ELR (cell line): ENCODE results near the gene MAN2C1.
A peak's percentile ranks its signal among the peaks of the same experiment; 100 is the strongest.
"Not testable (repeated sequence)": the region's sequence is repeated elsewhere in the genome, so short reads cannot be mapped to it uniquely, and the experiment has no call there.

ENCODE experiments used
- DNase-seq: peaks from one replicate; pipeline ENCODE4 v3.0.0-alpha.2; 2015; ENCODE audit warnings: low read depth

The MAN2C1 gene

DNA sequence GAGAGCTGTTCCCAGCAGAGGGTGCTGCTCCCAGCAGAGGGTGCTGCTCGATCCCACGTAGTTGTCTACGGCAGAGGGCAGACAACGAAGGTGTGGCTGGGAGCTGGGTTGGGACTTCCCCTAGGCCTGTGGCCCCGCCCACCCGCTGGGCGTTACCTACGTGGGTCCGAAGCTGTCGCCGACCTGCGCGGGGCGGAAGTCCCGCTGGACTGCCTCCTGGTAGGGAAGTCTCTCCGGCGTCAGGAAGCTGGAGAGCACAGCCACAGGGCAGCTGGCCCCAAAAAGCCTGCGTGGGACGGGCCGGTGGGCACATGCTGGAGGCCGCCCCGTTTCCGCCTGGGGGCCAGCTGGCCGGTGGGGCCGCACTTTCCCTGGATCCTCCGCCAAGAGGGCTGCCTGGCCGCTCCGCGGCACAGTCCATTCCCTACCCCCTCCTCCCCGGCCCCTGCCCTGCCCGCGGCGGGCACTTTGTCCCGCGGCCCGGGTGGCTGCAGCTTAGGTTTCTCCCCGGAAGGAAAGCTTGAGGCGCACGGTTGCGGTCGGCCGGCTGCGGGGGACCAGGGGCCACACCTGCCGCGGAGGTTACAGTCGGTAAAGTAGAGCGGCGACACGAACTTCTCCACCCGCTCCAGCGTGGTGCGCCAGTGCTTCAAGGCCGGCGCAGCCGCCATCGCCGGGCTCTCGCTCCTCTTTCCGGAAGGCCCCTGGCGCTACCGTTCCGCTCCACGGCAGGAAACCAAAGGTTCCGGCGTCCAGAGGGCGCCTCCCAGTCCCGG lies at the start of gene MAN2C1:
MAN2C1 (minus strand) TSS at position 695 of the 776 bp plus-strand sequence; CDS start at position 671, 24 bp downstream.
- DNase-seq: peak; percentile 98

DNA sequence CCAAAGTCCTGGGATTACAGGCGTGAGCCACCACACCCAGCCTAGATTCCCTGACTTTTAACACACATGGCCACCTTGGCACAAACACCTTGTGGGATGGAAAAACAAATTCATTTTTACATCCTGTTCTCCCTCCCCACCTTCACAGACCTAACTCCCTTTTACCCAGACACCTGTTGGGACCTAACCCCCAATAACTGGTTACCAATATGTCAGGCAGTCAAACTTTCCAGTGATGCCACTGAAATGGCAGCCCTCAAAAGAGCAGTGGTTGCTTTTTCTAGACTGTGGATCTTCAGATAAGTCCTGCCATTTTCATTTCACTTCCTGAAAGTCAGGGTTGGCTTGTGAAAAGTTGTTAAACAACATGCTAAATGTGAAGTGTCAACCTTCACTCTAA lies 48.2 kb upstream of the MAN2C1 start:
- no peak for DNase-seq

GRCh38 chr15:75410196-75410595 lies 41.8 kb upstream of the MAN2C1 start:
- DNase-seq: no peak

GRCh38 chr15:75407083-75407482 lies 38.7 kb upstream of the MAN2C1 start:
- no peak for DNase-seq

- DNase-seq: no peak
Measured at GRCh38 chr15:75403892-75404291, 35.5 kb upstream of the MAN2C1 start.

GRCh38 chr15:75397494-75397893 lies 29.1 kb upstream of the MAN2C1 start:
- DNase-seq: peak; percentile 49

- no peak for DNase-seq
Measured at GRCh38 chr15:75389791-75390382, 21.5 kb upstream of the MAN2C1 start.

GRCh38 chr15:75383986-75384385 lies 15.6 kb upstream of the MAN2C1 start:
- not testable (repeated sequence) for DNase-seq

DNA sequence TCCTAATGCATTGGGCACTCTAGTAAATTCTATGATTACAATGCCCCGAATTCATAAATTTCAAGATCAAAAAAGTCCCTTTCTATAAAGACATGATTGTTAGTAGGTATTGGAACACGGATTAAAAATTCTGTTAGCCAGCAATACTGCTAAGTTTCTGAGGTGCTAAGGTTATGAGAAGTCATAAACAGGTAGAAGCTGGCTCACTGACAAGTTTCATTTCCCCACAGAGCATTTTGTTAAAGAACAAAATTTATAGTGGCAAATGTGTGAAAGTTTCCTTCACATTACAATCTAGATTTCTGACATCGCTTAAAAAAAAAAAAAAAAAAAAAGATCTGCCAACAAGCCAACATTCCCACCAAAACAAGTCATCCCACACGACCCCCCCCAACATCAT lies 12.4 kb upstream of the MAN2C1 start:
- DNase-seq: no peak

- DNase-seq: no peak
Measured at GRCh38 chr15:75371901-75372688, 3.7 kb upstream of the MAN2C1 start.

DNA sequence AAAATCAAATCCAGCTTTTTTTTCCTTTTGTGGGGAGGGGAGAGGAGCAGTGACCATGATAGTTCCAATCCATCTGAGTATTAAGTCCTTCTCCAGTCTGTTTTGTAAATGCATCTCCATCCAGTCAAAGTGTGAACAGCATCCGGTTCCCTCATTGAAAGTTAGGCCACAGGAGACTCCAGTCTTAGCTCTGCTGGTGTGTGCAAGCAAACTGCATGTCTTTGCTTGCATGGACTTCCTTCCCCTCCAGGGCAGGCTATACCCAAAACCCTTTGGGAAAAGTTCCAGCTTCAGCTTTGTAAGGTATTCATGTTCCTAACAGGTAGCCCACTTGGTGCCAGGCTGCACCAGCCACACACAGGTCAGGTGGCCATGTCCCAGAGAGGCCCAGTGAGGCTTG lies 3.1 kb upstream of the MAN2C1 start:
- DNase-seq: no peak

DNA sequence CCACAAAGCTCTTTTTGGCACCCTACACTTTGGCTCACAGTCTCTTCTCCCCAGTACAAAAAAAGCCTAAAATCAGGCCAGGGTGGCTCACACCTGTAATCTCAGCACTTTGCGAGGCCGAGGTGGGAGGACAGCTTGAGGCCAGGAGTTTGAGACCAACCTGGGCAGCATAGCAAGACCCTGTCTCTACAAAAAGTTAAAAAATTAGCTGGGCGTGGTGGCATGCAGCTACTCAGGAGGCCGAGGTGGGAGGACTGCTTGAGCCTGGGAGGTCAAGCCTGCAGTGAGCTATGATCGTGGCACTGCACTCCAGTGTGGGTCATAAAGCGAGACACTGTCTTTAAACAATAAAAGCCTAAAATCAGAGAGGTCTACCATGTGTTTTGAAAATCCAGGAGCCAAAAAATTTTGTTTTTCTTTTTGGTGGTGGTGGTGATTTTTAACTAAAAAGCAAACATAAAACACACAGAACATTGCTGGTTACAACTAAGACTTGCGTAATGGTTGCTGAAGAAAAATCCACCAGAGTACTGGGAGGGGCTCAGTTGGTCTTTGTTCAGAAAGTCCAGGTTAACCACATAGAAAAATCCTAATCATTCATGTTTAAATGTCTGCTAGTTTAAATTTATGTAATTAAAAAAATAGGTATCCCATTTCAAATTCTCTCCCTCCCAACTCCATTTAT lies 1.6 kb upstream of the MAN2C1 start:
- DNase-seq: no peak

GRCh38 chr15:75368689-75369239 lies 357 bp upstream of the MAN2C1 start:
- peak; percentile 34 for DNase-seq

- no peak for DNase-seq
Measured at GRCh38 chr15:75367406-75367912, 948 bp downstream of the MAN2C1 start.

DNA sequence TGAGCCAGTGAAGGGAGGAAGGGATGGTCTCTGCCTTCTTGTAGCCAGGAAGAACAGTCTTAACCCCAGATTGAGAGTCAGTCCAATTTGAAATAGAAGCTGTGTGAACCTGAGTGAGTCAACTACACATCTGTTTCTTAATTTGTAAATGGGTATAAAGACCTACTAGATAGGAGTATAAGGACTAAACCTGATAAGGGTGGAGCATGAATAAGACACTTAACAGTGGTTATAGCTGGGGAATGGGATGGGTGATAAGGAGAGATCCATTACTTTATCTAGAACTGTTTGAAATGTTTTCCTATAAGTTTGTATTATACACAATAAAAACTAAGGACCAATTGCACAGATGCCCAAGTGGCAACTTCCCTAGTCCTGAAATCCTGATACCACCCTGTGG lies 1.4 kb downstream of the MAN2C1 start:
- no peak for DNase-seq

- DNase-seq: no peak
Measured at GRCh38 chr15:75366163-75366562, 2.2 kb downstream of the MAN2C1 start.

- DNase-seq: no peak
Measured at GRCh38 chr15:75364881-75365280, 3.5 kb downstream of the MAN2C1 start.

DNA sequence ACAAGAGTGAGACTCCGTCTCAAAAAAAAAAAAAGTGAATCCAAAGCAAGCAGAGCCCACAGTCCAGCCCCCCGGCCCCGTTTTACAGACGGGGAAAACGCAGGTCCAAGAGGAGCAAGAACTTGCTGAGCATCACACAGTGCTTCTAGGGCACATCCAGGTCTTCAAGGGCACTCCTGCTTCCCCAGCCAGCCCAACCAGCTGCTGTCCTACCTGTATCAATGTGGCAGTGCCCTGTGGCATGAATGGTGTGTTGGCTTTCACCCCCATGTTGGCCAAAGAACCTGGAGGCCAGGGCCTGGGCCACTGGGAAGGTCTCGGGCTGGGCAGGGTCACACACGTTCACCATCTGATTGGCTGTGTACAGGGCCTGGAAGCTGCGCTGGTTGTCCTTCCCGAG lies 4.6 kb downstream of the MAN2C1 start:
- no peak for DNase-seq

GRCh38 chr15:75362642-75363249 lies 5.7 kb downstream of the MAN2C1 start:
- DNase-seq: no peak

GRCh38 chr15:75361989-75362641 lies 6.3 kb downstream of the MAN2C1 start:
- DNase-seq: no peak
